Cardiac fibroblast (primary cell): ENCODE results near the gene OVOL1.
"Not testable (repeated sequence)": the region's sequence is repeated elsewhere in the genome, so short reads cannot be mapped to it uniquely, and the experiment has no call there.

Experiments used
- DNase-seq, 2 donors: peaks; one replicate each; pipeline versions ENCODE4 v3.0.0 to v3.0.0-alpha.2; 2010; ENCODE audit warnings: low read depth in 2 of 2
- H3K4me3 ChIP-seq, 2 donors: replicated peaks in 1 of 2; 1 replicate in 1 of 2; 2 replicates in 1 of 2; pipeline ENCODE4 v1.5.1; 2011; ENCODE audit warnings: low read depth in 2 of 2, low read length in 2 of 2, mild to moderate bottlenecking in 2 of 2, moderate library complexity in 1 of 2
- TF ChIP-seq, protein P1 (sequence below): IDR thresholded peaks from one replicate; pipeline ENCODE4 v1.5.1; 2011; ENCODE audit warnings: low read depth, mild to moderate bottlenecking, low read length, inconsistent platforms

OVOL1 gene

DNA sequence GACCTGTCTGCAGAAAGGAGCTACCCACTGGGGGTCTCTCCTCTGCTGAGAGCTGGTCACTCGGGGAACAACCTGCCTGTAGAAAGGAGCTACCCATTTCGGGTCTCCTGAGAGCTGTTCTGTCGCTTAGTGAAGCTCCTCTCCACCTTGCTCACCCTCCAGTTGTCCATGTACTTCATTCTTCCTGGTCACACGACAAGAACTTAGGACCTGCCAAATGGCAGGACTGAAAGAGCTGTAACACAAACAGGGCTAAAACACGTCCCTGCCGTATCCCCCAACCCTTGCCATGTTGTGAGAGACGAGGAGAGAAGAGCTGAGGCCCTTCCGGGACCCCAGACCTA lies 42.2 kb upstream of the OVOL1 start:
- DNase-seq: no peak
- H3K4me3 ChIP-seq: no peak overlapping the region
- TF ChIP-seq, protein P1, sequence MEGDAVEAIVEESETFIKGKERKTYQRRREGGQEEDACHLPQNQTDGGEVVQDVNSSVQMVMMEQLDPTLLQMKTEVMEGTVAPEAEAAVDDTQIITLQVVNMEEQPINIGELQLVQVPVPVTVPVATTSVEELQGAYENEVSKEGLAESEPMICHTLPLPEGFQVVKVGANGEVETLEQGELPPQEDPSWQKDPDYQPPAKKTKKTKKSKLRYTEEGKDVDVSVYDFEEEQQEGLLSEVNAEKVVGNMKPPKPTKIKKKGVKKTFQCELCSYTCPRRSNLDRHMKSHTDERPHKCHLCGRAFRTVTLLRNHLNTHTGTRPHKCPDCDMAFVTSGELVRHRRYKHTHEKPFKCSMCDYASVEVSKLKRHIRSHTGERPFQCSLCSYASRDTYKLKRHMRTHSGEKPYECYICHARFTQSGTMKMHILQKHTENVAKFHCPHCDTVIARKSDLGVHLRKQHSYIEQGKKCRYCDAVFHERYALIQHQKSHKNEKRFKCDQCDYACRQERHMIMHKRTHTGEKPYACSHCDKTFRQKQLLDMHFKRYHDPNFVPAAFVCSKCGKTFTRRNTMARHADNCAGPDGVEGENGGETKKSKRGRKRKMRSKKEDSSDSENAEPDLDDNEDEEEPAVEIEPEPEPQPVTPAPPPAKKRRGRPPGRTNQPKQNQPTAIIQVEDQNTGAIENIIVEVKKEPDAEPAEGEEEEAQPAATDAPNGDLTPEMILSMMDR: no peak

DNA sequence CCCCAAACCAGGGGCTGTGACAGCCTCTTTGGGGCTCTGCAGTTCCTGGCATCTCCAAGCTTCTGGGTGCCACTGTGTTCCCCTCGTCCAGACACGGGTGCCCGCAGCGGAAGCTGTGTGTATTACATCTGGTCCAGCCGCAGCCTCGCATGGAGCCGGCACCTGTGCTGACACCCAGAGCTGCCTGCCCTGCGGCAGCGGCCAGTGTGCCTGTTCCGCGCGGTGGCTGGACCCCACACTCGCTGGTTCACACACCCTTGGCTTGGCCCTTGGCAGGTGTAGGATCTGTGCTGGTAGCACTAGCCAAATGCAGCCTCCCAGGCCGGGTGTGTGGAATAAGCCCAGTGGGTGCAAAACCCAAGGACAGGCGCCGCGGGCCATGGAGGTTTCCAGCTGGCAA lies 41.8 kb upstream of the OVOL1 start:
- no peak for DNase-seq
- no peak overlapping the region for H3K4me3 ChIP-seq
- TF ChIP-seq, protein P1: no peak

DNA sequence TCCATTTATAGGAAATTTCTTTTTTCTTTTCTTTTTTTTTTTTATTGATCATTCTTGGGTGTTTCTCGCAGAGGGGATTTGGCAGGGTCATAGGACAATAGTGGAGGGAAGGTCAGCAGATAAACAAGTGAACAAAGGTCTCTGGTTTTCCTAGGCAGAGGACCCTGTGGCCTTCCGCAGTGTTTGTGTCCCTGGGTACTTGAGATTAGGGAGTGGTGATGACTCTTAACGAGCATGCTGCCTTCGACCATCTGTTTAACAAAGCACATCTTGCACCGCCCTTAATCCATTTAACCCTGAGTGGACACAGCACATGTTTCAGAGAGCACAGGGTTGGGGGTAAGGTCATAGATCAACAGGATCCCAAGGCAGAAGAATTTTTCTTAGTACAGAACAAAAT lies 24.7 kb upstream of the OVOL1 start:
- not testable (repeated sequence) for H3K4me3 ChIP-seq, DNase-seq

DNA sequence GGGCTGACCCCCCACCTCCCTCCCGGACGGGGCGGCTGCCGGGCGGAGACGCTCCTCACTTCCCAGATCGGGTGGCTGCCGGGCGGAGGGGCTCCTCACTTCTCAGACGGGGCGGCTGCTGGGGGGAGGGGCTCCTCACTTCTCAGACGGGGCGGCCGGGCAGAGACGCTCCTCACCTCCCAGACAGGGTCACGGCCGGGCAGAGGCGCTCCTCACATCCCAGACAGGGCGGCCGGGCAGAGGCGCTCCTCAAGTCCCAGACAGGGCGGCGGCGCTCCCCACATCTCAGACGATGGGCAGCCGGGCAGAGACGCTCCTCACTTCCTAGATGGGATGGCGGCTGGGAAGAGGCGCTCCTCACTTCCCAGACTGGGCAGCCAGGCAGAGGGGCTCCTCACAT lies 24.0 kb upstream of the OVOL1 start:
- H3K4me3 ChIP-seq, DNase-seq: not testable (repeated sequence)

DNA sequence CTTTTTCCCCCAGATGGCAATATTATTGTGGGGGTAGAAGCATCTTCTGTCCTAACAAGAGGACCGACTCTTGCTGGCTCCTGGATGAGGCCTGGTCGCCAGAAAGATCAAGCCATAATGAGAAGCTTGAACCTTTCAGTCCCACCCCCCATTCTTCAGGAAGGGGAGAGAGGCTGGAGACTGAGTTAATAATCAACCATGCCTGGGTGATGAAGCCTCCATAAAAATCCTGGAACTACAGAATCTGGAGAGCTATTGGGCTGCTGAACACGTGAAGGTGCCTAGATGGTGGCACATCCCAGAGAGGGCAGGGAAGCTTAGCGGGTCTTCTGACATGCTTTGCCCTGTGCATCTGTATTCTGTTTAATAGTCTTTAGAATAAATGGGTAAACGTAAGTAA lies 22.4 kb upstream of the OVOL1 start:
- TF ChIP-seq, protein P1: no peak
- DNase-seq: no peak
- no peak overlapping the region for H3K4me3 ChIP-seq

DNA sequence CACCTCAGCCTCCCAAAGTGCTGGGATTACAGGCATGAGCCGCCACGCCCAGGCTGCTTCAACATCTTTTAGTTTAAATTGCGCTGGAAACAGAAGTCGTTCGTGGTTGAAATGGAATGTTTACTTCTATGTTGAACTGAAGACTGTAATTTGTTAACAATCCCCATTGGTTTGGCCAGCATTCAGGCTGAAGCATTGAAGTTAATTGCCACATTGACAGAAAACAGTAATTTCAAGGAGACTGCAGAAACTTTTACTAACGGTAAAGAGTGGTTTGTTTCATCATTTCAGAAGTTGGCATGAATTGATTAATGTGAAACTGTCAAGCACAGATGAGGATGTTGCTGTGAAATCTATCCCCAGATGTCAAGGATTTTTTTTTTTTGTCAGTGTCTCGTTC lies 20.3 kb upstream of the OVOL1 start:
- no peak overlapping the region for H3K4me3 ChIP-seq
- peak; percentile 20 to 42 for DNase-seq
- TF ChIP-seq, protein P1: no peak

DNA sequence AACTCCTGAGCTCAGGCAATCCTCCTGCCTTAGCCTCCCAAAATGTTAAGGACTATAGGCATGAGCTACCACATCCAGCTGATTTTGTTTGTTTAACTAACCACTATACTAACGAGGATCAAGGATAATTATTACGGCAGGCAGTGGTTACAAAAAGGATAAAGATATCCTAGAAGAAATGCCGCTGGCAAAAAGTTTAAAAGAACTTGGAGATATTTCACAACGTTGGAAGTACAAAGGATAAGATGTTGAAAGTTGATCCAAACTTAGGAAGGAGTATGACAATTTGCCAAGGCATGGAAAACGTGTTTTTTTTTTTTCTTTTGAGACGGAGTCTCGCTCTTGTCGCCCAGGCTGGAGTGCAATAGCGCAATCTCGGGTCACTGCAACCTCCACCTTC lies 19.5 kb upstream of the OVOL1 start:
- peak in 1 of 2 donors; percentile 37 for DNase-seq
- TF ChIP-seq, protein P1: no peak
- no peak overlapping the region for H3K4me3 ChIP-seq

DNA sequence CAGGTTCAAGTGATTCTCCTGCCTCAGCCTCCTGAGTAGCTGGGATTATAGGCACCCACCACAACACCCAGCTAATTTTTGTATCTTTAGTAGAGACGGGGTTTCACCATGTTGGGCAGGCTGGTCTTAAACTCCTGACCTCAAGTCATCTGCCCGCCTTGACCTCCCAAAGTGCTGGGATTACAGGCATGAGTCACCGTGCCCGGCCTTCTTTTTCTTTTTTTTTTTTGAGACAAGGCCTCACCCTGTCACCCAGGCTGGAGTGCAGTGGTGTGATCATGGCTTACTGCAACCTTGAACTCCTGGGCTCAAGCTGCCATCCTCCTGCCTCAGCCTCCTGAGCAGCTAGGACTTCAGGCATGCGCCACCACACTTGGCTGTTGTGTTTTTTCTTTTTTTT lies 19.1 kb upstream of the OVOL1 start:
- H3K4me3 ChIP-seq, DNase-seq: not testable (repeated sequence)

DNA sequence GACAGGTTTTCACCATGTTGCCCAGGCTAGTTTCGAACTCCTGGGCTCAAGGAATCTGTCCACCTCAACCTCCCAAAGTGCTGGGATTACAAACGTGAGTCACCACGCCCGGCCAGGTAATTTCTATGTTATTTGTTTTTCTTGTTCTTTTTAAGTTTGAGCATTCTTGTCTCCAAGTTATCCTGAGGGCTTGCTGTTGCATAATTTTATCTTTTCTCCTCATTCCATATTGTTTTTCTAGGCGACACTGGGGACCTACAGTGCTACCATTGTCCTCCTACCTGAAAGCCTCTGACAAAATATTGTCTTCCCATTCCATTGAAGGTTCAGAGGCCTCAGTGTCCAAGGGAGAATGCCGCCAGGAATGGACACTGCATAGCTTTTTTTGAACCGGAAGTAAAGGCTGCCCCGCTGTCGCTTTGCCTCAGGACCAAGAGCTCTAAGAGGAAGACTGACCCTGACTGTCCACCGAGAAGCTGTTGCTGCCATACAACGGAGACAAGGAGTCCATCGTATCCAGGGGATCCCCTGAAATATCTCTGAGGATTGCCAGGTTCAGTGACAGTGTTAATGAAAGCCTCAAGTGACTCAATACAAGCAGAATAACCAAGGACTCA lies 15.8 kb upstream of the OVOL1 start:
- TF ChIP-seq, protein P1: no peak
- DNase-seq: no peak
- H3K4me3 ChIP-seq: no peak overlapping the region
